Stimulated activated CD4-positive, alpha-beta T cell treated with anti-CD3 and anti-CD28 coated beads, TNF-alpha, amount 100 ng/mL, for 24 hours (primary cell): Measurements from ENCODE around the gene TBC1D2.

ENCODE experiments used
- DNase-seq, 3 experiments: peaks; one replicate each; pipeline ENCODE4 v3.0.0-alpha.2; 2020; ENCODE audit warnings: low read depth in 3 of 3

Gene TBC1D2

GRCh38 chr9:98168153-98168780 lies 87.2 kb downstream of the TBC1D2 start:
- DNase-seq = no peak

GRCh38 chr9:98164912-98165311 lies 90.5 kb downstream of the TBC1D2 start:
- DNase-seq = no peak

DNA sequence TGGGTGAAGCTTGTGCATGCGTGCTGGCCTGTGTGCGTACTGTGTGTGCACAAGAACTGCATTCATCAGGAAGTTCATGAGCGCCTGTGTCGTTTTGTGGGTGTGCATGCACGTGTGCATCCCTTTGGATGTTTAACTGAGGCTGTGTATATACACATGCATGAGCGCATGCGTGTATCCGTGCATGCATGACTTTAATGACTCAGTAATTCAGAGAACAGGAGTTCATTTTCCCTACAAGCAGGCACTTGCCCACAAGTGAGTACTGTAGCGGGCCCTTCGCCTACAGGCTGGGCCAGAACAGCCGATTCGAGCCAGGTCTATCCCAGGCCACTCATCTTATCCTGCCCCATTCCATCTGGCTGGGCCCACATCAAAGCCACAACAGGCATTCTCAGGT lies 92.8 kb downstream of the TBC1D2 start:
- DNase-seq = no peak

DNA sequence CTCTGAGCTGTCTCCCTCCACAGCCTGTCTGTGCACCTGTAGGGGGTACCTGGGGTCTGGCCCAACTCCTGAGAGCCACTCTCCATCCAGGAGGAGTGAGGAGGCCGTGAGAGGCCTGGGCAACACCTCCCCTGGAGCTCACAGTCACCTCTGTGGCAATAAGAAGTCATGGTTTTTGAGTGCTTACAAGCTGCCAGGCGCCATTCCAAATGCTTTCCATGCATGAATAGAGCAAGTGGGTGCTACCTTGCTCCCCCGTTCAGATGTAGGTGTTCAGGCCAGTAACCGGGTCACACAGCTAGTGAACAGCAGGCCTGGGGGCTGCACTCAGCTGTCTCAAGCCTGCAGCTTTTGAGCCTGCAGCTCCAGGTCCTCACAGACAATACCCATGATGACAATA lies 93.6 kb downstream of the TBC1D2 start:
- DNase-seq = no peak

DNA sequence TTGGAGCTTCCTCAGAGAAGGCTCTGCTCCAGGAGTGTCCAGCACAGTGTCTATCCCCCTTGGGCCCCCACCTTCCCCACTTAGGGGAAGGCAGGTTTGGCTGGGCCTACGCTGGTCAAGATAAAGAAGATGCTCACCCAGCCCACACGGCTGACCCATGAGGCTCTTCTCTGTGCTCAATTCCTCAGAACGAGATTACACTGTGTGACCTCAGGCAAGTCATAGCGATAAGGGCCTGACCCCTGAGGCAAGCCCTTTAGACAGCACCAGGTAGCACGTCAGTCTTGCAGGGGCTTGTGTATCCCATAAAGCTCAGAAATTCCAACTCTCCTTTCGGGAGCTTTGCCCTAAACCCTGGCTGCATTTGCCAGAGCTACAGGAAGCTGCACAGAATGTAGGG lies 95.7 kb downstream of the TBC1D2 start:
- no peak for DNase-seq

GRCh38 chr9:98159301-98159700 lies 96.1 kb downstream of the TBC1D2 start:
- no peak for DNase-seq

GRCh38 chr9:98158071-98158831 lies 97.2 kb downstream of the TBC1D2 start:
- DNase-seq = no peak

DNA sequence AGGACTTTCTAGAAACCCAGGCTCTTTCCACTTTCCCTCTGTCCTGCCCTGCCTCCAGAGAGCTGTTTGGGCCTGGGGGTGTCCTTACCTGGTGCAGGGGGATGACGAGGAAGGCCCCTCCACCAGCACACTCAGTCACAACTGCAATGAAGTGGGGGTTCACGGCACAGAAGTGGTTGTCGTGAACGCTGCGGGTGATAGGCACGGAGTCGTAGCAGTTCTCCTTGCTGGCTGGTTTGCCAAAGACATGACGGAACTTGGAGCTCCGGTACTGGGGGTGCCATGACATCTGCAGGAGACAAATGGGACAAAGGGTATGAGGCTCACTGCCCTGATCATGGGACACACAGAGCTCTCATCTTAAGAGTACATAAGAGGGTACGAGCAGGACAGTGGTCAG lies 98.1 kb downstream of the TBC1D2 start:
- DNase-seq = no peak

DNA sequence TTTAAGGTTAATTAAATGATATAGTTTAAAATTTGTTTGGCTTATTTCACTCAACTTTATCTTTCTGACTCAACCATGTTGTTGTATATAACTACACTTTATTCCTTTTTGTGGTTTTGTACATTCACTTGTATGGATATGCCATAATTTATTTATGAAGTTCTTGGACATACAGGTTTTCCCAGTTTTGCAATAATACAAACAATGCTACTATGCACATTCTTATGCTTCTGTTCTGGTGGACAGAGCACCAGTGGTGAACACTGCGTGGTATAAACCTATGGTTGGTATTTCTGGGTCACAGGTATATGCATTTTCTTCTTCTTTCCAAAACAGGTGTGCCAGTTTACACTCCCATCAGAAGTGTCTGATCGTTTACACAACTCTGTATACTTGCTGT lies 100.8 kb downstream of the TBC1D2 start:
- no peak for DNase-seq

GRCh38 chr9:98152526-98152925 lies 102.9 kb downstream of the TBC1D2 start:
- DNase-seq = no peak

DNA sequence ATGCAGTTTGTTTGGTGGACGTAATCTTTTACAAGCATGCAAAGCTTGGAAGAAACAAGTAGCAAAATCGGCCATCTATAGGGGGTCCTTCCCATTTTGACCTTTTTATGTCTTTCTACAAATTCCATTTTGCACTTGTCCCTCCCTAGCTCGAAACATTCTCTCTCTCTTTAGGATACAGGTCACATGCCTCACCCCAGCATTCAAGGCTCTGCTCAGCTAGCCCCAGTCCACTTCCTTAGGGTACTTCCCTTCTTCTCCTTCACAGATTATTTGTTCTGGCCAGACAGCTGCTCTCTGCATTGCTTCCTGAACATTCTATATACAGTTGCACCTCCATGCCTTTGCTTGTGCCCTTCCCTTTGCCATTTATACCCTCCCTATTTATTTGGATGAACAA lies 104.7 kb downstream of the TBC1D2 start:
- DNase-seq = no peak

DNA sequence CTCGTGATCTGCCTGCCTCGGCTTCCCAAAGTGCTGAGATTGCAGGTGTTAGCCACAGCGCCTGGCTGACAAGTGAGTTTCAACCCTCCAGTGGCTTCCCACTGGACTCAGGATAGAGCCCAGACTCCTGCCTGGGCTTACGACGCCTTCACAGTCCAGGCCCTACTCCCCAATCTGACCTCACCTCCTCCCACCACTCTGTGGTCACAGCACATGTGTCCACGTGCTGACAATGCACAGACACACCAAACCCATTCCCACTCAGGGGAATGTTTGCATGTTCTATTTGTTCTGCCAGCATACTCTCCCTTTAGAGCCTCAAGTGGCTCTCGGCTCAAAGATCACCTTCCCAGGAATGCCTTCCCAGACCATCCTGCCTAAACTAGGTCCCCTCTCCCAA lies 105.3 kb downstream of the TBC1D2 start:
- DNase-seq = no peak

DNA sequence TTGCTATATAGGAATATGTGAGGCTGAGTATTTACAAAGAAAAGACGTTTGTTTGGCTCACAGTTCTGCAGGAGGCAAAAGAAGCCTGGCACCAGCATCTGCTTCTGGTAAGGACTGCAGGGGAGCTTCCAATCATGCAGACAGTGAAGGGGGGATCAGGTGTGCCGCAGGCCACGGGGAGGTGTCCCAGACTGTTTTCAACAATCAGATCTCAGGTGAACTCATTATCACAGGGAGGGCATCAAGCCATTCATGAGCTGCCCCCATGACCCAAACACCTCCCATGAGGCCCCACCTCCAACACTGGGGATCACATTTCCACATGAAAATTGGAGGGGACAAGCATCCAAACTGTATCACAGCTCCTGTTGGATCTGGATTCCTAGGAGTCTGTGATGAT lies 106.0 kb downstream of the TBC1D2 start:
- DNase-seq = no peak
